H1 (cell line): ENCODE data around the gene PLA2G4D. TPM values are rescaled to one million over a fixed set of nuclear protein-coding genes. Genes with fewer than 3 reads are reported as not detected.

Experiments
- CTCF ChIA-PET: fragments of 300-600 bp; sonication (Branson Sonifier 250); formaldehyde crosslinking; loops from one replicate; lab custom pipeline; 2021; ENCODE audit not compliant: partially characterized antibody; lab: Charles Lee
- POLR2A ChIA-PET: fragments of 300-600 bp; sonication (Branson Sonifier 250); formaldehyde crosslinking; loops from one replicate; lab custom pipeline; 2021; ENCODE audit warnings: inconsistent platforms; ENCODE audit not compliant: partially characterized antibody; lab: Charles Lee
- DNase-seq, 2 experiments: peaks; one replicate each; pipeline versions ENCODE4 v3.0.0 to v3.0.0-alpha.2; 2010 to 2022; ENCODE audit warnings: low spot score in 2 of 2, low read depth in 1 of 2, mixed read lengths in 1 of 2
- FAIRE-seq: peaks from 2 replicates; lab custom pipeline; 2011; peaks lifted over from hg19 to GRCh38; lab: Jason Lieb, UNC
- H2AFZ ChIP-seq: 2 replicates; pipeline ENCODE4 v1.8.1; 2012; ENCODE audit warnings: low read length, inconsistent platforms
- H2AK5ac ChIP-seq: 2 replicates; pipeline ENCODE4 v1.6.1; 2013; ENCODE audit warnings: low read depth, low read length
- H2BK120ac ChIP-seq: replicated peaks from 2 replicates; pipeline ENCODE3; 2013; ENCODE audit warnings: low read depth, low read length, inconsistent platforms
- H2BK12ac ChIP-seq: 2 replicates; pipeline ENCODE4 v1.6.1; 2013; ENCODE audit warnings: low read depth, low read length
- H2BK15ac ChIP-seq: 2 replicates; pipeline ENCODE4 v1.6.1; 2013; ENCODE audit warnings: low read length
- H2BK20ac ChIP-seq: 2 replicates; pipeline ENCODE4 v1.6.1; 2013; ENCODE audit warnings: low read length
- H2BK5ac ChIP-seq: 2 replicates; pipeline ENCODE4 v1.6.1; 2013; ENCODE audit warnings: low read depth, low read length
- H3K14ac ChIP-seq: 2 replicates; pipeline ENCODE4 v1.6.1; 2013; ENCODE audit warnings: inconsistent platforms; ENCODE audit not compliant: insufficient read length
- H3K18ac ChIP-seq: 2 replicates; pipeline ENCODE4 v1.6.1; 2013; ENCODE audit warnings: low read length; ENCODE audit errors: extremely low read depth
- H3K23ac ChIP-seq: 2 replicates; pipeline ENCODE4 v1.6.1; 2013; ENCODE audit warnings: inconsistent platforms; ENCODE audit not compliant: insufficient read length
- H3K23me2 ChIP-seq: 2 replicates; pipeline ENCODE4 v1.6.1; 2013; ENCODE audit warnings: low read depth, low read length
- H3K27ac ChIP-seq: 2 replicates; pipeline ENCODE4 v1.6.1; 2011; ENCODE audit warnings: low read depth, low read length, inconsistent platforms
- H3K27me3 ChIP-seq, 4 experiments: replicated peaks in 1 of 4; 1 replicate in 1 of 4; 2 replicates in 3 of 4; pipeline versions ENCODE4 v1.6.1 to v1.8.1; 2011 to 2013; ENCODE audit warnings: low read length in 3 of 4, mild to moderate bottlenecking in 3 of 4, inconsistent platforms in 2 of 4, mixed read lengths in 2 of 4, moderate library complexity in 1 of 4; ENCODE audit not compliant: control insufficient read depth in 3 of 4, insufficient read depth in 3 of 4; ENCODE audit errors: extremely low read depth in 1 of 4
- H3K36me3 ChIP-seq, 4 experiments: 2 replicates each; pipeline versions ENCODE4 v1.6.1 to v1.8.1; 2011 to 2013; ENCODE audit warnings: mild to moderate bottlenecking in 4 of 4, low read length in 3 of 4, moderate library complexity in 2 of 4, control low read depth in 1 of 4, inconsistent platforms in 1 of 4; ENCODE audit not compliant: insufficient read depth in 4 of 4, control insufficient read depth in 2 of 4
- H3K4ac ChIP-seq: replicated peaks from 2 replicates; pipeline ENCODE3; 2013; ENCODE audit warnings: low read length, low read depth, mixed read lengths, inconsistent platforms; ENCODE audit not compliant: insufficient read length
- H3K4me1 ChIP-seq, 4 experiments: replicated peaks in 1 of 4; 1 replicate in 1 of 4; 2 replicates in 3 of 4; pipeline versions ENCODE4 v1.6.1 to v1.8.1; 2011 to 2013; ENCODE audit warnings: low read length in 3 of 4, inconsistent platforms in 2 of 4, mixed read lengths in 1 of 4; ENCODE audit not compliant: insufficient read depth in 4 of 4, control insufficient read depth in 3 of 4
- H3K4me2 ChIP-seq, 2 experiments: 2 replicates each; pipeline versions ENCODE4 v1.6.1 to v1.8.1; 2011 to 2013; ENCODE audit warnings: low read depth in 2 of 2, low read length in 2 of 2, control low read depth in 1 of 2, inconsistent platforms in 1 of 2, mild to moderate bottlenecking in 1 of 2; ENCODE audit not compliant: insufficient read depth in 1 of 2
- H3K4me3 ChIP-seq, 4 experiments: fragments of 200-600, 300-600 bp in 1 of 4; sonication (generic), shearing (Covaris generic), sonication (Bioruptor Twin) in 1 of 4; 2 replicates each; pipeline versions ENCODE4 v1.5.1 to v1.8.1; 2011 to 2016; ENCODE audit warnings: low read length in 4 of 4, low read depth in 3 of 4, control low read depth in 2 of 4, inconsistent platforms in 2 of 4, mild to moderate bottlenecking in 2 of 4, mixed read lengths in 1 of 4, moderate library complexity in 1 of 4; ENCODE audit not compliant: insufficient read depth in 2 of 4; ENCODE audit errors: extremely low read depth in 1 of 4
- H3K56ac ChIP-seq: replicated peaks from 2 replicates; pipeline ENCODE3; 2013; ENCODE audit warnings: low read depth, mild to moderate bottlenecking, mixed read lengths, low read length, inconsistent platforms; ENCODE audit not compliant: insufficient read length
- H3K79me1 ChIP-seq: 2 replicates; pipeline ENCODE4 v1.6.1; 2013; ENCODE audit warnings: low read depth, low read length, control low read depth
- H3K79me2 ChIP-seq, 2 experiments: 2 replicates each; pipeline versions ENCODE4 v1.6.1 to v1.8.1; 2012 to 2013; ENCODE audit warnings: low read length in 2 of 2, mild to moderate bottlenecking in 2 of 2, inconsistent platforms in 1 of 2; ENCODE audit not compliant: insufficient read depth in 2 of 2, control insufficient read depth in 1 of 2
- H3K9ac ChIP-seq, 4 experiments: replicated peaks in 1 of 4; 1 replicate in 1 of 4; 2 replicates in 3 of 4; pipeline versions ENCODE4 v1.6.1 to v1.8.1; 2011 to 2013; ENCODE audit warnings: low read depth in 3 of 4, low read length in 3 of 4, control low read depth in 2 of 4, mild to moderate bottlenecking in 2 of 4, moderate library complexity in 2 of 4, inconsistent platforms in 1 of 4; ENCODE audit errors: extremely low read depth in 1 of 4
- H3K9me3 ChIP-seq, 2 experiments: 2 replicates each; pipeline versions ENCODE4 v1.6.1 to v1.8.1; 2012 to 2013; ENCODE audit warnings: mild to moderate bottlenecking in 2 of 2, moderate library complexity in 2 of 2, control low read depth in 1 of 2, inconsistent platforms in 1 of 2, low read depth in 1 of 2, low read length in 1 of 2, mixed read lengths in 1 of 2; ENCODE audit not compliant: insufficient read depth in 2 of 2
- H4K20me1 ChIP-seq, 2 experiments: replicated peaks in 1 of 2; 2 replicates each; pipeline versions ENCODE3 to v1.8.1; 2011 to 2013; ENCODE audit warnings: inconsistent platforms in 2 of 2, low read length in 2 of 2, mild to moderate bottlenecking in 1 of 2; ENCODE audit not compliant: insufficient read depth in 2 of 2, control insufficient read depth in 1 of 2
- H4K5ac ChIP-seq: 2 replicates; pipeline ENCODE4 v1.6.1; 2013; ENCODE audit warnings: low read length, low read depth, mixed read lengths, inconsistent platforms; ENCODE audit not compliant: insufficient read length
- H4K8ac ChIP-seq: 2 replicates; pipeline ENCODE4 v1.8.0; 2013; ENCODE audit warnings: mild to moderate bottlenecking, moderate library complexity, low read length, inconsistent platforms; ENCODE audit not compliant: insufficient read depth; ENCODE audit errors: extremely low read depth
- H4K91ac ChIP-seq: replicated peaks from 2 replicates; pipeline ENCODE3; 2013; ENCODE audit warnings: low read length, mixed read lengths, inconsistent platforms; ENCODE audit not compliant: insufficient read length
- ASH2L ChIP-seq: fragments of 200-600, 300-600 bp; sonication (generic); IDR thresholded peaks from one replicate; pipeline ENCODE4 v1.7.1; 2017; ENCODE audit warnings: low read length
- BACH1 ChIP-seq: IDR thresholded peaks from 2 replicates; pipeline ENCODE4 v1.6.1; 2012; ENCODE audit warnings: low read length, improper control_type of control experiment
- CHD2 ChIP-seq: IDR thresholded peaks from 2 replicates; pipeline ENCODE4 v1.6.1; 2012; ENCODE audit warnings: low read length, improper control_type of control experiment
- GTF2F1 ChIP-seq: IDR thresholded peaks from 2 replicates; pipeline ENCODE4 v1.6.1; 2012; ENCODE audit warnings: low read depth, low read length, improper control_type of control experiment, borderline replicate concordance
- HDAC6 ChIP-seq: IDR thresholded peaks from one replicate; pipeline ENCODE4 v1.7.1; 2012; ENCODE audit warnings: low read depth, mild to moderate bottlenecking, inconsistent platforms, low read length, moderate library complexity
- MAX ChIP-seq: IDR thresholded peaks from 2 replicates; pipeline ENCODE4 v1.6.1; 2012; ENCODE audit warnings: inconsistent platforms
- PHF8 ChIP-seq: fragments of 200-600 bp; sonication (generic); conservative IDR thresholded peaks from 2 replicates; pipeline ENCODE4 v1.7.1; 2012; ENCODE audit warnings: low read depth, mild to moderate bottlenecking, inconsistent platforms, low read length, moderate library complexity
- RFX5 ChIP-seq: IDR thresholded peaks from 2 replicates; pipeline ENCODE4 v1.6.1; 2011; ENCODE audit warnings: low read depth, low read length, improper control_type of control experiment, borderline replicate concordance
- SIX5 ChIP-seq: IDR thresholded peaks from 2 replicates; pipeline ENCODE4 v1.6.1; 2011; ENCODE audit warnings: mild to moderate bottlenecking, low read depth, low read length
- SP1 ChIP-seq: IDR thresholded peaks from 2 replicates; pipeline ENCODE4 v1.6.1; 2011; ENCODE audit warnings: low read depth, low read length
- SP2 ChIP-seq: IDR thresholded peaks from 2 replicates; pipeline ENCODE4 v1.6.1; 2012; ENCODE audit warnings: mild to moderate bottlenecking, low read length, inconsistent platforms
- SP4 ChIP-seq: IDR thresholded peaks from 2 replicates; pipeline ENCODE4 v1.6.1; 2012; ENCODE audit warnings: low read length, inconsistent platforms
- SUZ12 ChIP-seq: fragments of 200-600 bp; sonication (generic); IDR thresholded peaks from 2 replicates; pipeline ENCODE4 v1.6.1; 2012; ENCODE audit warnings: mild to moderate bottlenecking, inconsistent platforms, low read length, moderate library complexity, mixed read lengths
- TAF1 ChIP-seq: IDR thresholded peaks from 2 replicates; pipeline ENCODE4 v1.6.1; 2011; ENCODE audit warnings: mild to moderate bottlenecking, low read depth, low read length
- TBP ChIP-seq: IDR thresholded peaks from 2 replicates; pipeline ENCODE4 v1.6.1; 2011; ENCODE audit warnings: low read depth, low read length, improper control_type of control experiment
- TEAD4 ChIP-seq: IDR thresholded peaks from 2 replicates; pipeline ENCODE4 v1.6.1; 2012; ENCODE audit warnings: low read depth, low read length, inconsistent platforms, mixed read lengths
- WGBS, 2 experiments: shearing (Covaris generic) in 1 of 2; methylation state at CpG; one replicate each; pipeline versions ENCODE4 v1.1.6 to v1.1.7; 2013 to 2015; ENCODE audit warnings: low lambda C conversion rate in 2 of 2, mixed read lengths in 2 of 2, inconsistent platforms in 1 of 2, low coverage in 1 of 2, missing lambda C conversion rate in 1 of 2; ENCODE audit not compliant: insufficient replicate concordance in 2 of 2, insufficient coverage in 1 of 2, insufficient read length in 1 of 2; ENCODE audit errors: extremely low coverage in 1 of 2, missing lambda C conversion rate in 1 of 2; 5-methylcytosine and 5-hydroxymethylcytosine counted together
- polyA plus RNA-seq, 7 experiments: library from polyadenylated mRNA; depleted of rRNA in 3 of 7; stranded (reverse) in 5 of 7; unstranded in 2 of 7; fragments of >200 nt in 5 of 7; fragments of 200-250 nt in 2 of 7; gene quantifications; 1 replicate in 5 of 7; 2 replicates in 1 of 7; 4 replicates in 1 of 7; pipeline versions ENCODE4 v1.2.1 to v1.2.3, GENCODE V29; 2011 to 2013; ENCODE audit warnings: missing spikeins in 2 of 7, mixed read lengths in 2 of 7
- total RNA-seq: library from RNA; stranded (reverse); fragmentation: NEBNext Ultra II Directional; extraction: Animal tissue kit (Norgen Biotek cat#: 25700); gene quantifications from 2 replicates; pipeline ENCODE4 v1.2.1, GENCODE V29; 2021

The PLA2G4D gene
- total and polyA plus RNA-seq, 2 of the 8 experiments (the other 6 are each of a cell fraction or from before 2014, with no cell fraction given) = 0.07 to 0.18 TPM

DNA sequence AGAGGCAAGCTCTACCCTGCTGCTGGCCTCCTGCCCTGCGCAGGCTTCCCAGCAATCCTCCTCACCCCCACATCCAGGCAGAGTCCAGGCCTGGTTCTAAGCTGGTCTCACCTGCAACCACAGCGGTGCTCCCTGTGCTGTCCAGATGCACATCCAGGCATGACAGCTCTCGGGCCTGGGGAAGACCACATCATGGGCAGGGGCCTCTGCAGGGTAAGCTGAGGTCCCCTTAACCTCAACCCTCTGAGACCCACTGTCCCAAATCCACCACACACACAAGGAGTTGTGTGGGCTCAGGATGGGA is 10.8 kb downstream of the PLA2G4D start:
- Histone ChIP-seq H3K56ac (no peak overlapping the region), H4K5ac (no peak overlapping the region), H3K23ac (no peak overlapping the region), H3K9ac (no peak overlapping the region), H2BK15ac (0 out of 2 replicates have a peak overlapping the region, but pooled peaks have one; percentile 46), H3K27ac (no peak overlapping the region), H2BK12ac (0 out of 2 replicates have a peak overlapping the region, but pooled peaks have one; percentile 27), H3K4me1 (peaks cover 6 to 21% (median 12%) of the 10 kb centered on the region in 4 experiments), H3K36me3 (no peaks in the 10 kb centered on the region), H3K23me2 (no peaks in the 10 kb centered on the region; the same call in 1 of the 2 replicates), H3K14ac (no peak overlapping the region), H2AFZ (no peak overlapping the region), H3K9me3 (no peaks in the 10 kb centered on the region), H2BK5ac (peak overlapping the region; percentile 35; the same call in 1 of the 2 replicates), H2BK120ac (no peak overlapping the region), H3K4me3 (no peak overlapping the region), H2AK5ac (no peak overlapping the region), H3K18ac (no peak overlapping the region), H2BK20ac (no peak overlapping the region), H4K8ac (peak overlapping the region; percentile 73; the same call in 1 of the 2 replicates), H3K79me1 (no peaks in the 10 kb centered on the region), H3K4ac (no peak overlapping the region), H3K79me2 (no peaks in the 10 kb centered on the region), H4K20me1 (no peaks in the 10 kb centered on the region), H4K91ac (peak overlapping the region; percentile 61), H3K4me2 (no peak overlapping the region), H3K27me3 (no peaks in the 10 kb centered on the region)
- CTCF ChIA-PET = interaction anchor here (0.7 to 14.0 kb wide), 22 partner anchors 9 to 282 kb away, joined by 3 to 425 read pairs (median 15); partner anchors contain the start of genes PLA2G4D and VPS39
- no peak for DNase-seq
- 87% methylated on average over 3 of the region's 3 CpGs; no CpG with 5 or more reads in 1 of the 2 experiments for WGBS, 2 experiments
- POLR2A ChIA-PET = interaction anchor here (0.9 kb wide), 1 partner anchor 13 kb away, joined by 4 read pairs; no protein-coding TSS in a partner anchor
- no peak for FAIRE-seq
- TF ChIP-seq TEAD4 (no peak), PHF8 (no peak), BACH1 (no peak), CHD2 (no peak), TAF1 (no peak), SP2 (no peak), SP4 (no peak), ASH2L (no peak), GTF2F1 (no peak), TBP (no peak), SUZ12 (no peak), SP1 (no peak), RFX5 (no peak), SIX5 (no peak), HDAC6 (no peak), MAX (no peak)
